Prostate gland (tissue), 2 donors: ENCODE data around the gene RHOT1. TPM values are rescaled to one million over a fixed set of nuclear protein-coding genes. Genes with fewer than 3 reads are reported as not detected.

Experiments used
- DNase-seq: peaks from one replicate; pipeline ENCODE4 v3.0.0-alpha.2; 2019; ENCODE audit warnings: low spot score
- H3K27ac ChIP-seq, 2 donors: fragments of 200-600 bp; sonication (generic); 2 replicates each; pipeline ENCODE4 v1.5.1; 2017 to 2019
- H3K27me3 ChIP-seq: fragments of 200-600 bp; sonication (generic); replicated peaks from 2 replicates; pipeline ENCODE4 v1.5.1; 2019; ENCODE audit not compliant: insufficient read depth
- H3K36me3 ChIP-seq, 2 donors: fragments of 200-600 bp; sonication (generic); 1 replicate in 1 of 2; 2 replicates in 1 of 2; pipeline versions ENCODE4 v1.5.1 to v1.8.1; 2017 to 2019
- H3K4me1 ChIP-seq: fragments of 200-600 bp; sonication (generic); replicated peaks from 2 replicates; pipeline ENCODE4 v1.5.1; 2019
- H3K4me3 ChIP-seq, 2 donors: fragments of 200-600 bp; sonication (generic); 2 replicates each; pipeline ENCODE4 v1.5.1; 2017 to 2019
- H3K9me3 ChIP-seq: fragments of 200-600 bp; sonication (generic); 2 replicates; pipeline ENCODE4 v1.5.1; 2017
- POLR2A ChIP-seq: fragments of 450-650 bp; IDR thresholded peaks from one replicate; pipeline ENCODE4 v1.6.1; 2016; ENCODE audit warnings: antibody characterized with exemption, mild to moderate bottlenecking
- POLR2AphosphoS5 ChIP-seq: sonication (generic); formaldehyde crosslinking; IDR thresholded peaks from one replicate; pipeline ENCODE4 v1.6.1; 2017; ENCODE audit warnings: antibody characterized with exemption
- WGBS: methylation state at CpG from one replicate; pipeline ENCODE4 v1.1.5; 2018; 5-methylcytosine and 5-hydroxymethylcytosine counted together
- intact Hi-C: fragments of 100-400 bp; cut with DNase I; formaldehyde crosslinking; loops from one replicate; pipeline ENCODE4 v1.14.2; 2022
- total RNA-seq, 2 donors: library from RNA; depleted of rRNA; stranded (reverse); fragments of >200 nt; gene quantifications; one replicate each; pipeline ENCODE4 v1.1.0, GENCODE V29; 2016
- TF ChIP-seq, protein P1 (sequence below), 4 experiments: fragments of 200-600 bp in 2 of 4; fragments of 450-650 bp in 2 of 4; sonication (generic) in 2 of 4; IDR thresholded peaks; 1 replicate in 3 of 4; 2 replicates in 1 of 4; pipeline ENCODE4 v1.5.1; 2016 to 2019; ENCODE audit warnings: antibody characterized with exemption in 4 of 4, mild to moderate bottlenecking in 2 of 4, moderate library complexity in 2 of 4

The RHOT1 gene
- total RNA-seq, 2 donors from 2014 or later, result 31.7 to 60.8 TPM

DNA sequence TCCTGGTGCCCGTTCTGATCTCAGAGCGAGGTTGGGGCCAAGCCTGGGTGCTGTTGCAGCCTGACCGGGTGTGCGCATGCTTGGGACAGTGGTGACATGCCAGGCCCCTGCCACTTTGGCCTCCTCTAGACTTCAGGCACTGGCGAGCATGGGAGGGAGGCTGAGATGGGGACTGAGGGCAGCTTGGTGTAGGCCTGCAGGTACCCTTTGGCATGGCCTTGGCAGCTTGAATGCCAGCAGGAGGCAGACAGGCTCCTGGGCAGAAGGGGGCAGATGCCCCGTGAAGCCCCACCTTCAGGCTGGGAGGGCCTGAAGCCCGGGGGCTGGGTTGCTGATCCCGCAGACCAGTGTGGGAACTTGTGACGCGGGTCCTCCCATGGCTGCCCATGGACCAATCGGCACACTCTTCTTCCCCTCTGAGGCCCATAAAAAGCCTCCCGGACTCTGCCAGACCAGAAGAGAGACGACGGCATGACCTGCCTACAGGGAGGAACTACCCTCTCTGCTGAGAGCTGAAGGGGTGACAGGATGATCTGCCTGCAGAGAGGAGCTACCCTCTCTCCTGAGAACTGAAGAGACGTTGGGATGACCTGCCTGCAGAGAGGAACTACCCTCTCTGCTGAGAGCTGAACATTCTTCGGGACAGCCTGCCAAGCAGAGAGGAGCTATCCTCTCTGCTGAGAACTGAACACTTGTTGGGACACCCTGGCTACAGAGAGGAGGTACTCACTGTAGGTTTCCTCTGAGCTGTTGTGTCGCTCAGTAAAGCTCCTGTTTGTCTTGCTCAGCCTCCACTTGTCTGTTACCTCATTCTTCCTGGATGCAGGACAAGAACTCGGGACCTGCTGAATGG is 17.5 kb downstream of the RHOT1 start:
- Histone ChIP-seq H3K27ac (no peak overlapping the region), H3K4me3 (no peak overlapping the region), H3K9me3 (no peaks in the 10 kb centered on the region), H3K27me3 (no peaks in the 10 kb centered on the region), H3K4me1 (peaks cover 3% of the 10 kb centered on the region), H3K36me3 (peaks cover 0 to 6% of the 10 kb centered on the region in 2 donors)
- DNase-seq, result no peak
- TF ChIP-seq POLR2A, result no peak
- TF ChIP-seq, protein P1, sequence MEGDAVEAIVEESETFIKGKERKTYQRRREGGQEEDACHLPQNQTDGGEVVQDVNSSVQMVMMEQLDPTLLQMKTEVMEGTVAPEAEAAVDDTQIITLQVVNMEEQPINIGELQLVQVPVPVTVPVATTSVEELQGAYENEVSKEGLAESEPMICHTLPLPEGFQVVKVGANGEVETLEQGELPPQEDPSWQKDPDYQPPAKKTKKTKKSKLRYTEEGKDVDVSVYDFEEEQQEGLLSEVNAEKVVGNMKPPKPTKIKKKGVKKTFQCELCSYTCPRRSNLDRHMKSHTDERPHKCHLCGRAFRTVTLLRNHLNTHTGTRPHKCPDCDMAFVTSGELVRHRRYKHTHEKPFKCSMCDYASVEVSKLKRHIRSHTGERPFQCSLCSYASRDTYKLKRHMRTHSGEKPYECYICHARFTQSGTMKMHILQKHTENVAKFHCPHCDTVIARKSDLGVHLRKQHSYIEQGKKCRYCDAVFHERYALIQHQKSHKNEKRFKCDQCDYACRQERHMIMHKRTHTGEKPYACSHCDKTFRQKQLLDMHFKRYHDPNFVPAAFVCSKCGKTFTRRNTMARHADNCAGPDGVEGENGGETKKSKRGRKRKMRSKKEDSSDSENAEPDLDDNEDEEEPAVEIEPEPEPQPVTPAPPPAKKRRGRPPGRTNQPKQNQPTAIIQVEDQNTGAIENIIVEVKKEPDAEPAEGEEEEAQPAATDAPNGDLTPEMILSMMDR (IDR thresholded peaks at IDR 0.05), result no peak
- TF ChIP-seq POLR2AphosphoS5, result no peak
- WGBS, result 89% methylated on average over 18 of the region's 18 CpGs
- intact Hi-C loops, result no loop called here

DNA sequence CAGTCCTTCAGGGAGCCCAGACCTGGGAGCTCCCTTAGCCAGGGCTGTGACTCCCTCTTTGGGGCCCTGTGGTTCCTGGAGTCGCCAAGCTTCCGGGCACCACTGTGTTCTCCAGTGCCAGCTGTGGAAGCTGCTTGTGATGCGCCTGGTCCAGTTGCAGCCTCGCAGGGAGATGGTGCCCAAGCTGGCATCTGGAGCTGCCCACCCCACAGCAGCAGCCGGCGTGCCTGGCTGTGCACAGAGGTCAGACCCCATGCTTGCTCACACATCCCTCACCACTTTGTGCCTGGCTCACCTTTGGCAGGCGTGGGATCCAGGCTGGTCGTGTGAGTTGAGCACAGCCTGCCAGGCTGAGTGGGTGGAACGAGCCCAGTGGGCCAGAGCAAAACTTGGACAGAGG is 18.2 kb downstream of the RHOT1 start:
- intact Hi-C loops, result no loop called here

DNA sequence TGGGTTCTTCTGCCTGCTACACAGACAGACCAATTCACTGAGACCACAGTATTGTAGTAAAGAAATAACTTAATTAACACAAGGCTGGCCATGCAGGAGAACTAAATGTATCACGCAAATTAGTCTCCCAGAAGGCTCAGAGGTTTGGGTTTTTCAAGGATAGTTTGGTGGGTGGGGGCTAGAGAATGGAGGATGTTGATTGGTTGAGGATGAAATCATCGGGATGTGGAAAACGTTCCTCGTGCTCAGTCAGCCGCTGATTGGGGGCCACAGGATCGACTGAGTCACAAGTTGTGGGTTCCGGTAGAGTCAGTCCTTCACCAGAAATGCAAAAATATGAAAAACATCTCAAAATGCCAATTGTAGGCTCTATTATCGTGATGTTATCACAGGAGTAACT is 18.7 kb downstream of the RHOT1 start:
- Histone ChIP-seq H3K27ac (no peak overlapping the region), H3K9me3 (no peaks in the 10 kb centered on the region), H3K27me3 (no peaks in the 10 kb centered on the region), H3K36me3 (peaks cover 0 to 6% of the 10 kb centered on the region in 2 donors), H3K4me1 (peaks cover 3% of the 10 kb centered on the region), H3K4me3 (no peak overlapping the region)
- 93% methylated on average over 8 of the region's 8 CpGs for WGBS
- intact Hi-C loops, result no loop called here
- no peak for DNase-seq
- TF ChIP-seq, protein P1 (IDR thresholded peaks at IDR 0.05), result no peak
- TF ChIP-seq POLR2A, result no peak

More for the DNA sequence above, 18.2 kb downstream of the RHOT1 start:
- H3K36me3 ChIP-seq, result peaks cover 0 to 6% of the 10 kb centered on the region in 2 donors
- TF ChIP-seq POLR2AphosphoS5 (no peak), POLR2A (no peak)
- TF ChIP-seq, protein P1 (IDR thresholded peaks at IDR 0.05), result no peak
- H3K4me1 ChIP-seq, result peaks cover 3% of the 10 kb centered on the region
- no peak for DNase-seq
- no peak overlapping the region for H3K4me3 ChIP-seq
- 98% methylated on average over 9 of the region's 9 CpGs for WGBS
- H3K27me3 ChIP-seq, result no peaks in the 10 kb centered on the region
- H3K9me3 ChIP-seq, result no peaks in the 10 kb centered on the region
- H3K27ac ChIP-seq, result no peak overlapping the region

- WGBS, result 90% methylated on average over 6 of the region's 6 CpGs
- Histone ChIP-seq H3K36me3 (peaks cover 0 to 6% of the 10 kb centered on the region in 2 donors), H3K9me3 (no peaks in the 10 kb centered on the region), H3K4me3 (no peak overlapping the region), H3K27ac (no peak overlapping the region), H3K27me3 (no peaks in the 10 kb centered on the region), H3K4me1 (peaks cover 3% of the 10 kb centered on the region)
- intact Hi-C loops, result no loop called here
- DNase-seq, result no peak
- TF ChIP-seq, protein P1 (IDR thresholded peaks at IDR 0.05), result no peak
- no peak for TF ChIP-seq POLR2A
- no peak for TF ChIP-seq POLR2AphosphoS5
Observed at GRCh38 chr17:32161506-32162365, 19.4 kb downstream of the RHOT1 start.
